Gastrocnemius medialis (tissue), 4 donors: ENCODE measurements around the gene PTPRN2.

Experiments used
- POLR2A ChIP-seq, 2 donors: fragments of 450-650 bp; IDR thresholded peaks; one replicate each; pipeline ENCODE4 v1.6.1; 2017; ENCODE audit warnings: antibody characterized with exemption in 2 of 2, mild to moderate bottlenecking in 2 of 2, moderate library complexity in 2 of 2
- TF ChIP-seq, protein P1 (sequence below), 5 experiments: fragments of 450-650 bp in 3 of 5; fragments of 200-600 bp in 2 of 5; sonication (generic) in 2 of 5; IDR thresholded peaks in 4 of 5; conservative IDR thresholded peaks in 1 of 5; 1 replicate in 4 of 5; 2 replicates in 1 of 5; pipeline ENCODE4 v1.5.1; 2016 to 2019; ENCODE audit warnings: antibody characterized with exemption in 5 of 5, mild to moderate bottlenecking in 3 of 5, moderate library complexity in 3 of 5

DNA sequence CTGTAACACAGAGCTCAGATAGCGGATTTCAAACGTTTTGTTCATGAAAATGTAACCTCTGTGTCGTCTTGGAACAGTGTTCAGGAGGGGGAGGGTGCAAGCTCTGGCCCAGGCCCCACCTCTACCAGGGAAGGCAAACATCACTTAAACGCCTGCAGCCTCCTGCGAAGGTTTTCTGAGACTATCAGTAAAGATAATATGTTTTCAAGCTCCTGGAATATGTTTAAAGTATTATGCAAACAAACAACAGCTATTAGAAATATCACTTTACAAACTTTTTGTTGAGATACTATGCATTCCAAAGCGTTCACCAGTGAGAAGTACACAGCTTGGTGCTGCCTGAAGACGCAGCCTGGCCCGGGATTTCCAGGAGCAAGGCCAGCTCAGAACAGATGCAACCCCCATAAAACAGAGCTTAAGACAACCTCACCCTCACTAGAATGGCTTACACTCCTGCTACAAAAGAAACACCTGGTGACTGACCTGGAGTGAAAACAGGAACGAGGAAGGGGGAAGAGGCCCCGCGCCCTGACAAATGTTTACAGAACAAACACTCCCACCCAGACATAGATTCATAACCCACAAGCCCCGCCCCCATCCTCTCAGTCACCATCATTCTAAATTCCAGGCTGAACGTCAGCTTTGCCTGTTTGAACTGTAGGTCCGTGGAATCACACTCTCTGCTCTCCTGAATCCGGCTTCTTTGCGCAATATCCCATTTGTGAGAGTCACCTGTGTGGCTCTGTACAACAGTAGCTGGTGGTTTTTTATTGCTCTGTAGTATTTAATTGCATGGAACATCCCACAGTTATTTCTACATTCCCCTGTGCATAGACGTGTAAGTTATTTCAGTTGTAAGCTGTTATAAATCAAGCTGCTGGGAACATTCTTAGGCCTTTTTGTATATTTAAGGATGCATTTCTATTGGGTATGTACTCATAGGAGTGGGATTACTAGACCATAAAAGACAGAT, 155.0 kb downstream of the PTPRN2 start:
- TF ChIP-seq, protein P1, sequence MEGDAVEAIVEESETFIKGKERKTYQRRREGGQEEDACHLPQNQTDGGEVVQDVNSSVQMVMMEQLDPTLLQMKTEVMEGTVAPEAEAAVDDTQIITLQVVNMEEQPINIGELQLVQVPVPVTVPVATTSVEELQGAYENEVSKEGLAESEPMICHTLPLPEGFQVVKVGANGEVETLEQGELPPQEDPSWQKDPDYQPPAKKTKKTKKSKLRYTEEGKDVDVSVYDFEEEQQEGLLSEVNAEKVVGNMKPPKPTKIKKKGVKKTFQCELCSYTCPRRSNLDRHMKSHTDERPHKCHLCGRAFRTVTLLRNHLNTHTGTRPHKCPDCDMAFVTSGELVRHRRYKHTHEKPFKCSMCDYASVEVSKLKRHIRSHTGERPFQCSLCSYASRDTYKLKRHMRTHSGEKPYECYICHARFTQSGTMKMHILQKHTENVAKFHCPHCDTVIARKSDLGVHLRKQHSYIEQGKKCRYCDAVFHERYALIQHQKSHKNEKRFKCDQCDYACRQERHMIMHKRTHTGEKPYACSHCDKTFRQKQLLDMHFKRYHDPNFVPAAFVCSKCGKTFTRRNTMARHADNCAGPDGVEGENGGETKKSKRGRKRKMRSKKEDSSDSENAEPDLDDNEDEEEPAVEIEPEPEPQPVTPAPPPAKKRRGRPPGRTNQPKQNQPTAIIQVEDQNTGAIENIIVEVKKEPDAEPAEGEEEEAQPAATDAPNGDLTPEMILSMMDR (IDR thresholded peaks at IDR 0.05 in 4 of 5, conservative IDR thresholded peaks at IDR 0.05 in 1 of 5), result no peak
- TF ChIP-seq POLR2A (IDR thresholded peaks at IDR 0.05), result no peak
